Stimulated activated CD4-positive, alpha-beta T cell treated with anti-CD3 and anti-CD28 coated beads, Interleukin-1b, Interleukin-23, amount 100 ng/mL, for 24 hours (primary cell): ENCODE results near the gene TMEM117.
"Not testable (repeated sequence)": the region's sequence is repeated elsewhere in the genome, so short reads cannot be mapped to it uniquely, and the experiment has no call there.

Experiments used
- DNase-seq, 4 experiments: peaks; one replicate each; pipeline ENCODE4 v3.0.0-alpha.2; 2020; ENCODE audit warnings: low read depth in 4 of 4, low spot score in 1 of 4

Gene TMEM117

DNA sequence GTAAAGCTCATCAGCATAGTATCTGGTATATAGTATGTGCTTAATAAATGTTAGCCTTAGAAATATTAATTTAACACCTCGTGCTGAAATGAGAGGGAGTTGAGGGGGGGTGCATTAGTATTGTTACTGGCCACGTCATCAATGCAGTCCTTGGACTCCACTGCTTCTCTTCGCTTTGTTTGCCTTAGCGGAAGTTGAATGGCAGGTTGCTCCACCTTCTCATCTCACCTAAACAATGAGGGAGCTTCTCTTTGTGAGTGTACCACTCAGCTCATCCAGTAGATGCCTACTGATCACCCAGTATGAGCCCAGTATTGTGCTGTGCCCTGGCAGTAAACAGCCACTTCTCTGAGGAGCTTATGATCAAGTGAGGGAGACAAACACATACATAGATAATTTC, 4.5 kb downstream of the TMEM117 start:
- no peak for DNase-seq

DNA sequence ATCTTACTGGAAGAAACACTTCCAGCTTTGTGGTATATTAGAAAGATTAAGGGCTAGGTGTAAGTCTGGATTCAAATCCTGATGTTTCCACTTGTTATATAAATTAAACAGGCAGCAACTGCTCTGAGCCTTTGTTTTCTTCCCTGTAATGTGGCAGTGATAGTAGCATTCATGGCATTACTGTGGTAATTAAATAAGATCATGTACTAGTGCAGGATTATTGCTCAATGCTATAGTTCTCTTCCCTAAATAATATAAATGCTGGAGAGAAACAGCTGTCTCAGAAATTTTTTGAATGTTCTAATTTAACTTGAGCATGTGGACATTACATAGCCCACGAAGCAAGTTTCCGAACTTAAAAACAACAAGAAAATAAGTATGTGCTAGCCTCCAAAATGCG, 5.4 kb downstream of the TMEM117 start:
- DNase-seq: no peak

DNA sequence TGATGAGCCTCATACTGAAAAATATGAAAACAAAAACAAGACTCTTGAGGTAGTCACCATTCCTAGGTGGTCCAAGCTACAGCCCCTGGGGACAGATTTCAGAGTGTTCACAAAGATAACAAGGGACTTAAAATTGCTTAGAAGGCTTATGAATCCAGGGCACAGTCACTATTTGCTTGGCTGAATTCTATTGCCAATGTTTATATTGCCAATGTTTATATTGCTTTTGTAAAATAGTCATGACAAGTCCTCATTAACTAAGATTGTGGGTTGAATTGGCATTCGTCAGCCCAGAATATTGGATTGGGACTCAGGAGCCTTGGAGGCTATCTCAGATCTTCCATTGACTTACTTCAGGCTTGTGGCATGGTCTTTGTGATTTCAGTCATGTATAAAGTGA, 6.4 kb downstream of the TMEM117 start:
- no peak for DNase-seq

GRCh38 chr12:43847425-43848225, 11.7 kb downstream of the TMEM117 start:
- DNase-seq: not testable (repeated sequence)

DNA sequence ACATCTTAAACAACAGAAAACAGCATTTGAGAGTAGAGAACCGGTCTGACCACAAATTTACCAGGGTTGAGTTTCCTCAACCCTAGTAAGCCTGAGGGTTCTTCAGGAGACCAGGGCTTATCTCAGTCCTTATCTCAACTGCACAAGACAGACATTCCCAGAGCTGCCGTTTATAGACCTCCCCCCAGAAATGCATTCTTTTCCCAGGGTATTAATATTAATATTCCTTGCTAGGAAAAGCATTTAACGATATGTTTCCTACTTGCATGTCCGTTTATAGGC, 12.3 kb downstream of the TMEM117 start:
- DNase-seq: no peak

GRCh38 chr12:43848786-43849185, 12.9 kb downstream of the TMEM117 start:
- DNase-seq: no peak

DNA sequence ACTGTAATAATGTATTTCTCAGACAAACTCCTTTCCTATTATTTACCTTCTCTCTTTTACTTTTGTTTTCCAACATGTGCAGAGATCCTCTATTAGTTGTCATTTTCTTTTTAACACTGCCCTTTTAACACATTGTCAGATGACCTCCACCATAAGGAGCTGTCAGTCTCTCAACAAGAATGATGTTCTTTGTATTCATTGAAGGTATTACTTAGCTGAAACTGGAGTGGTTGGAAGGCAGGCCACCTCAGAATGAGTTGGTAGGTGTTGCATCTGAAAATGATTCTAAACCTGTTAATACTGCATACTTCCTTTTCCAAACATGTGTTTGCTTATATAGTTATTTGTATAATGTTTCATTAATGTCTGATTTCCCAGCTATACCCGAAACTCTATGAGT, 16.9 kb downstream of the TMEM117 start:
- DNase-seq: no peak

GRCh38 chr12:43856972-43857371, 21.1 kb downstream of the TMEM117 start:
- no peak for DNase-seq

- DNase-seq: no peak
These were observed 22.2 kb downstream of the TMEM117 start for GRCh38 chr12:43858096-43858495.

DNA sequence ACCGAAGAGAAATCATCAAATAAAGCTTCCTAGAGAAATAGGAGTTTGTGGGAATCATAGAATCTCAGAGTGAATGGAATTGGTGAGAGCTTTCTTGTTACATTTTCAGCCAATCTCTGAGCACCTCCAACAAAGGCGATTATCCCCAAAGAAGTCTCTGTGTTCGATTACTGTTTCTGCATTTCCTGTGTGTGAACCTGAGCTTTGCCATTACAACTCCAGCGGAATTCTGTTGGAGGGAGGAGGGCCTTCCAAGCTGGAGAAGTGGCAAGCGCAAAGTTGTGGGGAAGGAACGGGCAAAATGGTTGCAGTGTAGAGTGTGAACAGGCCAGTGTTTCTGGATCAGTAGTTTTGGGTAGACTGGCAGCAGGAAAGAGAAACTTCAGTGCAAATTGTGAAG, 23.1 kb downstream of the TMEM117 start:
- no peak for DNase-seq

- DNase-seq: no peak
These were observed 25.3 kb downstream of the TMEM117 start for GRCh38 chr12:43861015-43861839.

DNA sequence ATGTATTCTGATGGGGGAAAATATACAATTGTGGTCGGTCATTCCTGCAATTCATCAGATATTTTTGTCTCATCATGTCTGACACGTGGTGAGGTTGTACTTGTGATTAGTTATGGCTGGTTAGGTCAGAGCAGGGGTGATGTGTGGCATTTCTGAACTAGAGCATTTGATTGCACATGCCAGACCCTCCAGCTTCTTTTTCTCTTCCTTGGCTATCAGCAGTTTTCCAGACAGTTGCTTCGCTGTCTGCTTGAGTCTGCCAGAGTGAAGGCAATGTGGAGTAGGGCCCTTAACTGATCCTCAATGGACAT, 25.9 kb downstream of the TMEM117 start:
- DNase-seq: no peak

- no peak for DNase-seq
These were observed 28.0 kb downstream of the TMEM117 start for GRCh38 chr12:43863770-43864366.

DNA sequence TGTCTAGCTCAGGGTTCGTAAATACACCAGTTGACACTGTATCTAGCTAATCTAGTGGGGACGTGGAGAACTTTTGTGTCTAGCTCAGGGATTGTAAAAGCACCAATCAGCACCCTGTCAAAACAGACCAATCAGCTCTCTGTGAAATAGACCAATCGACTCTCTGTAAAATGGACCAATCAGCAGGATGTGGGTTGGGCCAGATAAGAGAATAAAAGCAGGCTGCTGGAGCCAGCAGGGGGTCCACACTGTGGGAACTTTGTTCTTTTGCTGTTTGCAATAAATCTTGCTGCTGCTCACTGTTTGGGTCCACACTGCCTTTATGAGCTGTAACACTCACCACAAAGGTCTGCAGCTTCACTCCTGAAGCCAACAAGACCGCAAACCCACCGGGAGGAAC, 28.7 kb downstream of the TMEM117 start:
- not testable (repeated sequence) for DNase-seq

GRCh38 chr12:43869184-43869583, 33.3 kb downstream of the TMEM117 start:
- DNase-seq: no peak

- not testable (repeated sequence) for DNase-seq
These were observed 33.9 kb downstream of the TMEM117 start for GRCh38 chr12:43869765-43870164.

- not testable (repeated sequence) for DNase-seq
These were observed 35.4 kb downstream of the TMEM117 start for GRCh38 chr12:43871258-43871657.

DNA sequence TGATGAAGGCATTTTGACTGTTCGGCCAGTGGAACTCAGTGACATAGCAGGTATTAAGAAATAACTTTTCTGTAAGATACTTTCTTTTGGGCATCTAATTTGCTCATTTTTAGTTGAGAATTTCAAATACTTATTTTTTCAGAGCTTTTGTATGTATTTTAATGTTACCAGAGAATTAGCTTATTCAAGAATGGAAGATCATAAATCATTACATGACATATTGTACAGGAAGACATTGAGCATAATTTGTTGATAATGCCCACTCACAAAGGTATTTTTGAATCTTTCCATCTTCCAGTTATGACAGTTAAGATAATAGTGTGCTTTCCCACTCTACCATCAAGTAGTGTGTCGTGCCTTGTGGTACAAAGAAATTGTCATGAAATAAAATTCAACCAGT, 36.5 kb downstream of the TMEM117 start:
- no peak for DNase-seq

DNA sequence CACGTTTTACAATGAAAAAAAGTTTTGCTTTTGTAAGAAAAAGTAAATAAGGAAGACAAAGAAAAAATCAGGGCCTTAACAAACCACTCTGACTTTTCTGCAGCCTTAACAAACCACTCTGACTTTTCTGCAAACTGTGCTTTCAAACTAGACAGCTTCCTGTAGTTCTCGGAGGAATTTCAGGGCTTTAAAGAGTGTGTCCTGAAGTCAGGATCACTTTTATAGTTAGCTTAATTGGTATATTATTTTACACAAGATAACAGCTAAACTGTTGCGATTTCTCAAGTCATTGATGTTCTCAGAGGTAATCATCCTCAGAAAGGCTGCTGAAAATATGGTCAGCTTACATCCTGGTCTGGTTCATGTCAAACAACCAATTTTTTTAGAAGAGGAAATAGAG, 42.2 kb downstream of the TMEM117 start:
- no peak for DNase-seq

GRCh38 chr12:43880547-43880946, 44.7 kb downstream of the TMEM117 start:
- DNase-seq: no peak

GRCh38 chr12:43882578-43883178, 46.8 kb downstream of the TMEM117 start:
- DNase-seq: peak in 1 of 4 experiments; percentile 3

- DNase-seq: no peak
These were observed 47.4 kb downstream of the TMEM117 start for GRCh38 chr12:43883311-43883710.
